GM12865 (cell line): ENCODE measurements around the gene CCNY.
"Not testable (repeated sequence)": the region's sequence is repeated elsewhere in the genome, so short reads cannot be mapped to it uniquely, and the experiment has no call there.

Source experiments
- DNase-seq: peaks from one replicate; pipeline ENCODE4 v3.0.0; 2010; ENCODE audit warnings: low read depth
- H3K4me3 ChIP-seq: 2 replicates; pipeline ENCODE4 v1.5.1; 2011; ENCODE audit warnings: mild to moderate bottlenecking, low read depth, low read length, control low read depth
- TF ChIP-seq, protein P1 (sequence below): IDR thresholded peaks from 2 replicates; pipeline ENCODE4 v1.5.1; 2011; ENCODE audit warnings: low read length, control low read depth, low read depth, inconsistent platforms; ENCODE audit not compliant: insufficient read depth; ENCODE audit errors: missing control alignments

Gene CCNY

DNA sequence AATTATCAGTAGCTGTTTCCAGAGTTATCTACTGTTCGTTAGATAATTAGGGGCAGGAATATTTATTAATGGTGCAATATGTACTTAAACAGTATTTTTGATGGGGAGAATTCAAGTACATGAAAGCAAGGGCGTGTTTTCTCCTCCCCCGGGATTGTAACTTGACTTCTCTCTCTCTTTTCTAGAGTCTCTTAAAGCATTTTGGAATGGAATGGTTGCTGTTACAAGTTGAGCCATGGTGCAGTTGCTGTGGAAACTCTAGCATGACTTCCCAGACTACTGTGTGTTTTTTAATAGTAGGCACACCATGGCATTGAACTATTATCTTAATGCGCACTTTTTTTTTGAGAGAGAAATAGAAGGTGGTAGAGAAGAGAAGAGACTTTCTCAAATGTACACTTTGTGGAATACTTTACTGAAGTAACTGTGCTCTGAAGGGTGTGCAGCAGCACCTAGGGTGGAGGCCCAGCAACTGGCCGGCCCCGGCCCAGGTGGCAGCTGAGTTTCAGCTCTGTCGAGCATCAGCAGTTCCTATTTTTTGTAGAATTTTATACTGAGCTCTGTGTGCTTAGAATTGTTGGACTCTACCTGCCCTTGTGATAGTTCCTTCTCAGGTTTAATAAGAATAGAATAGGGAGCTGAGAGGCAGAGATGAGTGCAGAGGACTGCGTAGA, 64.4 kb downstream of the CCNY start:
- no peak overlapping the region for H3K4me3 ChIP-seq
- TF ChIP-seq, protein P1, sequence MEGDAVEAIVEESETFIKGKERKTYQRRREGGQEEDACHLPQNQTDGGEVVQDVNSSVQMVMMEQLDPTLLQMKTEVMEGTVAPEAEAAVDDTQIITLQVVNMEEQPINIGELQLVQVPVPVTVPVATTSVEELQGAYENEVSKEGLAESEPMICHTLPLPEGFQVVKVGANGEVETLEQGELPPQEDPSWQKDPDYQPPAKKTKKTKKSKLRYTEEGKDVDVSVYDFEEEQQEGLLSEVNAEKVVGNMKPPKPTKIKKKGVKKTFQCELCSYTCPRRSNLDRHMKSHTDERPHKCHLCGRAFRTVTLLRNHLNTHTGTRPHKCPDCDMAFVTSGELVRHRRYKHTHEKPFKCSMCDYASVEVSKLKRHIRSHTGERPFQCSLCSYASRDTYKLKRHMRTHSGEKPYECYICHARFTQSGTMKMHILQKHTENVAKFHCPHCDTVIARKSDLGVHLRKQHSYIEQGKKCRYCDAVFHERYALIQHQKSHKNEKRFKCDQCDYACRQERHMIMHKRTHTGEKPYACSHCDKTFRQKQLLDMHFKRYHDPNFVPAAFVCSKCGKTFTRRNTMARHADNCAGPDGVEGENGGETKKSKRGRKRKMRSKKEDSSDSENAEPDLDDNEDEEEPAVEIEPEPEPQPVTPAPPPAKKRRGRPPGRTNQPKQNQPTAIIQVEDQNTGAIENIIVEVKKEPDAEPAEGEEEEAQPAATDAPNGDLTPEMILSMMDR: no peak
- no peak for DNase-seq

DNA sequence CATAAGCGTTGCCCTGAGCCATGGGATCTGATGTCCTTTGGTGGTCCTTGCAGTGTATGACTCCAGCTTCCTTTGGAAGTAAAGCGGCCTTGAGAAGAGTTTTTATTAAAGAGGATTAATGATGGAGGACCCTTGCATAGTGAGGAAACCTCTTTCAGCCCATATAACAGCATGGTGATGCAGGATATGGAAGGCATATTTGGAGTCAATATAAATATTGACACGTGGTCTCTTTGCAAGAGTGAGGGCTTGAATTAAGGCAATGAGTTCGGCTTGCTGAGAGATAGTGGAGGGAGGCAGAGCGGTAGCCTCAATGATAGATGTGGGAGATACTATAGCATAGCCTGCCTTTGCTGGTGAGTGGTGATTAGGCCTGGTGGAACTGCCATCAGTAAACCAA, 67.2 kb downstream of the CCNY start:
- not testable (repeated sequence) for DNase-seq, H3K4me3 ChIP-seq

DNA sequence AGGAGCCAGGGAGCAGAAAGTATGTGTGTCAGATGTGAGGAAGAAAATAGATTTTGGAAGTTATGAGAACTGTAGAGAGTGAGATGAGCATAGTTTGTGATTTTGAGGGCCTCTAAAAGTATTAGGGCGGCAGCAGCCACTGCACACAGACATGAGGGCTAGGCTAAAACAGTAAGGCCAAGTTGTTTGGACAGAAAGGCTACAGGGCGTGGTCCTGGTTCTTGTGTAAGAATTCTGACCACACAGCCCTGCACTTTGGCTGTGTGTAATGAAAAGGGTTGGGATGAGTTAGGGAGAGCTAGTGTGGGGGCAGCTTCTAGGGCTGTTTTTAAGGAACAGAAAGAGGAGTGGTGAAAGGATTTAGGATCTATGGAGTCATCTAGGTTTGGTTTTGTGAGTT, 67.8 kb downstream of the CCNY start:
- H3K4me3 ChIP-seq, DNase-seq: not testable (repeated sequence)

DNA sequence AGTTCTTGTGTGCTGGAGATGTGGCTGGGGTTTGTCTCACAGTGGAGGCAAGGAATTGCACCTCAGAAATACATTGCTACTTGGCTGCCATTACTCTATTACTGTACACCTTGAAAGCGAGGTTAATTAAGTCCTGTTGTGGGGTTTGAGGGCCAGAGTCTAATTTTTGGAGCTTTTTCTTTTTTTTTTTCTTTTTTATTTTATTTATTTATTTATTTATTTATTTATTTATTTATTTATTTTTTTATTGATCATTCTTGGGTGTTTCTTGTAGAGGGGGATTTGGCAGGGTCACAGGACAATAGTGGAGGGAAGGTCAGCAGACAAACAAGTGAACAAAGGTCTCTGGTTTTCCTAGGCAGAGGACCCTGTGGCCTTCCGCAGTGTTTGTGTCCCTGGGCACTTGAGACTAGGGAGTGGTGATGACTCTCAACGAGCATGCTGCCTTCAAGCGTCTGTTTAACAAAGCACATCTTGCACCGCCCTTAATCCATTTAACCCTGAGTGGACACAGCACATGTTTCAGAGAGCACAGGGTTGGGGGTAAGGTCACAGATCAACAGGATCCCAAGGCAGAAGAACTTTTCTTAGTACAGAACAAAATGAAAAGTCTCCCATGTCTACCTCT, 69.8 kb downstream of the CCNY start:
- not testable (repeated sequence) for DNase-seq, H3K4me3 ChIP-seq

- DNase-seq, H3K4me3 ChIP-seq: not testable (repeated sequence)
These were observed 71.4 kb downstream of the CCNY start for GRCh38 chr10:35407696-35408095.

- DNase-seq: peak; percentile 26
- TF ChIP-seq, protein P1: no peak
- H3K4me3 ChIP-seq: no peak overlapping the region
These were observed 72.8 kb downstream of the CCNY start for GRCh38 chr10:35409094-35409582.

DNA sequence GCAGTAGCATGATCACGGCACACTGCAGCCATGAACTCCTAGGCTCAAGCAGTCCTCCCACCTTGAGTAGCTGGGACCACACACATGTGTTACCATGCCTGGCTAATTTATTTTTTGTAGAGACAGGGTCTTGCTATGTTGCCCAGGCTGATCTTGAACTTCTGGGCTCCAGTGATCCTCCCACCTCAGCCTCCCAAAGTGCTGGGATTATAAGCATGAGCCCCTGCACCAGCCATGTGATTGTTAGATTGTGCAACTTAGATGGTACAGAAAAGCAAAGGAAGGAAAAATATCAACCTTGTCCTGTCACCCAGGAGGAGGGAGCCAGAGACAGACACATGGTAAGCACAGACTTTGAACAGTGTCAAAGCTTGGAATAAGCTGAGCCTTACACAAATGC, 73.5 kb downstream of the CCNY start:
- no peak overlapping the region for H3K4me3 ChIP-seq
- no peak for DNase-seq
- TF ChIP-seq, protein P1: no peak

DNA sequence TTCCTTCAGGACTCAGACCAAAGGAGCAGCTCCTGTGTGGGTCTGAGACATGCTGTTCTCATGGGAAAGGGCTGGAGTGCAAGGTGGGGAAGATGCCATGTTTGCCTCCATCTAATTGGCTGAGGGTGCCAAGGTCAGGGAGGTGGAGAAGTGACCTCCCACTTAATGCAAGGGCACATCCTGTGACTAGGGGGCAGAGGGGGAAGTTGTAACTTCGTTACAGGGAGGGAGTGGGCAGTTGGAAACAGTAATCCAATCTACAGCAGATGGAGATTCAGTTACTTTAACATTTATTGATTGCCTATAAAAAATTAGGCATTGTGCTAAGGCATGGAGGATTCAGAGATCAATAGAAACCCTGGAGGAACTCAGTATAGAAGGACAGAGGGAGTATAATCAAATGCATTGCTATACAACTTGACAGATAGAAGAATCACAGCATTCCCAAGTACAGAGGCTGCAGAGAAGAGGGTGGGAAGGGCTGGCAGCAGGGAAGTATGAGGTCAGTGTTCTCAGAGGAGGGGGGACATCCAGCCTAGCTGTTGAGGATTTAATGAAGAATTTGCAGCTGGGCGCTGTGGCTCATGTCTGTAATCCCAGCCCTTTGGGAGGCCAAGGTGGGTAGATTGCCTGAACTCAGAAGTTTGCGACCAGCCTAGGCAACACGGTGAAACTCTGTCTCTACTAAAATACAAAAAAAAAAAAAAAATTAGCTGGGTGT, 75.9 kb downstream of the CCNY start:
- TF ChIP-seq, protein P1: no peak
- H3K4me3 ChIP-seq: no peak overlapping the region
- no peak for DNase-seq

- H3K4me3 ChIP-seq: no peak overlapping the region
- no peak for DNase-seq
- TF ChIP-seq, protein P1: no peak
These were observed 76.7 kb downstream of the CCNY start for GRCh38 chr10:35412900-35413491.
